GM19238 (cell line): ENCODE results near the gene KRT75.
"Not testable (repeated sequence)": the region's sequence is repeated elsewhere in the genome, so short reads cannot be mapped to it uniquely, and the experiment has no call there.

Experiments used
- DNase-seq: peaks from one replicate; pipeline ENCODE4 v3.0.0; 2011; ENCODE audit warnings: low spot score; ENCODE audit not compliant: insufficient read length

The KRT75 gene

GRCh38 chr12:52434081-52434733 is at the start of gene KRT75:
Gene KRT75 (minus strand): TSS chr12:52434371. CDS start chr12:52434304, 67 bp downstream.
- DNase-seq, result no peak

GRCh38 chr12:52480073-52480472 is 45.9 kb upstream of the KRT75 start:
- DNase-seq, result no peak

- no peak for DNase-seq
These were observed 43.5 kb upstream of the KRT75 start for GRCh38 chr12:52477651-52478050.

- no peak for DNase-seq
These were observed 40.0 kb upstream of the KRT75 start for GRCh38 chr12:52474212-52474611.

GRCh38 chr12:52473768-52474167 is 39.6 kb upstream of the KRT75 start, which contains the start of gene KRT6C:
Gene KRT6C (minus strand): TSS chr12:52473805. CDS start chr12:52473737, 68 bp downstream.
- no peak for DNase-seq

GRCh38 chr12:52469853-52470252 is 35.7 kb upstream of the KRT75 start:
- DNase-seq, result no peak

GRCh38 chr12:52464897-52465296 is 30.7 kb upstream of the KRT75 start:
- DNase-seq, result no peak

GRCh38 chr12:52461693-52462092 is 27.5 kb upstream of the KRT75 start:
- DNase-seq, result no peak

- DNase-seq, result no peak
These were observed 24.7 kb upstream of the KRT75 start for GRCh38 chr12:52458861-52459260.

GRCh38 chr12:52455821-52456220 is 21.6 kb upstream of the KRT75 start:
- no peak for DNase-seq

GRCh38 chr12:52454411-52455201 is 20.4 kb upstream of the KRT75 start:
- DNase-seq, result no peak

- no peak for DNase-seq
These were observed 17.9 kb upstream of the KRT75 start, which contains the start of gene KRT6B for GRCh38 chr12:52452101-52452500. Gene KRT6B (minus strand): TSS chr12:52452146. CDS start chr12:52452078, 68 bp downstream.

GRCh38 chr12:52448228-52448627 is 14.1 kb upstream of the KRT75 start:
- DNase-seq, result no peak

GRCh38 chr12:52447196-52447595 is 13.0 kb upstream of the KRT75 start:
- not testable (repeated sequence) for DNase-seq

- no peak for DNase-seq
These were observed 12.3 kb upstream of the KRT75 start for GRCh38 chr12:52446367-52447045.

- no peak for DNase-seq
These were observed 11.7 kb upstream of the KRT75 start for GRCh38 chr12:52445876-52446275.

- DNase-seq, result no peak
These were observed 10.8 kb upstream of the KRT75 start for GRCh38 chr12:52444647-52445595.

- no peak for DNase-seq
These were observed 9.8 kb upstream of the KRT75 start for GRCh38 chr12:52443966-52444365.

- no peak for DNase-seq
These were observed 8.5 kb upstream of the KRT75 start for GRCh38 chr12:52442600-52443061.

GRCh38 chr12:52441320-52441911 is 7.2 kb upstream of the KRT75 start:
- DNase-seq, result no peak
